A549 treated with AZD9567 at 1 μM for 4 hours (cell line): ENCODE measurements around the gene P2RY6. TPM values are rescaled to one million over a fixed set of nuclear protein-coding genes. Genes with fewer than 3 reads are reported as not detected.

Experiments
- total RNA-seq: library from RNA; stranded (reverse); fragments of 200-300 nt; extraction: Qiagen RNA extraction; gene quantifications from 5 replicates; pipeline ENCODE4 v1.2.3, GENCODE V29; 2022; ENCODE audit not compliant: insufficient read depth

P2RY6 gene, protein sequence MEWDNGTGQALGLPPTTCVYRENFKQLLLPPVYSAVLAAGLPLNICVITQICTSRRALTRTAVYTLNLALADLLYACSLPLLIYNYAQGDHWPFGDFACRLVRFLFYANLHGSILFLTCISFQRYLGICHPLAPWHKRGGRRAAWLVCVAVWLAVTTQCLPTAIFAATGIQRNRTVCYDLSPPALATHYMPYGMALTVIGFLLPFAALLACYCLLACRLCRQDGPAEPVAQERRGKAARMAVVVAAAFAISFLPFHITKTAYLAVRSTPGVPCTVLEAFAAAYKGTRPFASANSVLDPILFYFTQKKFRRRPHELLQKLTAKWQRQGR
- 4.7 to 6.2 TPM (median 5.6 TPM) in 5 replicates for total RNA-seq

DNA sequence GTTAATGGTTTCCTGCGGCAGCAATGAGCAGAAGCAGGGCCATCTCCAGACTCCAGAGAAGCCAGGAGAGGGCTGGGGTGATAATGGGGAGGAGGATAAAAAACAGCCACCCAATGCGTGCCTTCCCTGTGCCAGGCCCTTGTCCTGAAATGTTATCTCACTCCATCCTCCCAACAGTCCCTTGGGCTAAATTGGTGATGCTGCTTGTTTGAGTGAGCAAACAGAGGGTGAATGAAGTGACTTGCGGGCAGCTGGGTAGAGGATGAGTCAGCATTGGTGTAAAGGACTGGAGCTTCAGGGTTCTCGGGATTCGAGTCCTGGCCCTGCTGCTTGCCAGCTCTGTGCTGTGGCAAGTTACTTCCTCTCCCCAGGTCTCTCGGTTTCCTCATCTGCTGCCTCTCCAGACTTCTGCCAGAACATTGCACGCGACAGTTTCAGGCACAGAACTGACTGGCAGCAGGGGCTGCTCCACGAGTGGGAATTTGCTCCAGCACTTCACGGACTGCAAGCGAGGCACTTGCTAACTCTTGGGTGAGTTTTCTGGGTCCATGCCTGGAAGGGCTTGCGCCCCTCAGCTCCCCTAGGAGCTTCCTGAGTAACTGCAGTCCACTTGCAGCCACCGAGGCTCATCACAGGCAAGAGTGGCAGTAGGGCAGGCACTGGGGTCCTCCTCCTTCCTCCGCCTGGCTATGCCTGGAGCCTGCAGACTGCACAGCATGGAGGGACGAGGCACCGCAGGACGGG, at the start of gene P2RY6:
Gene P2RY6, plus strand, starts transcription at position 403 of the 744 bp plus-strand sequence. CDS start 24,181 bp downstream, outside the sequence.

DNA sequence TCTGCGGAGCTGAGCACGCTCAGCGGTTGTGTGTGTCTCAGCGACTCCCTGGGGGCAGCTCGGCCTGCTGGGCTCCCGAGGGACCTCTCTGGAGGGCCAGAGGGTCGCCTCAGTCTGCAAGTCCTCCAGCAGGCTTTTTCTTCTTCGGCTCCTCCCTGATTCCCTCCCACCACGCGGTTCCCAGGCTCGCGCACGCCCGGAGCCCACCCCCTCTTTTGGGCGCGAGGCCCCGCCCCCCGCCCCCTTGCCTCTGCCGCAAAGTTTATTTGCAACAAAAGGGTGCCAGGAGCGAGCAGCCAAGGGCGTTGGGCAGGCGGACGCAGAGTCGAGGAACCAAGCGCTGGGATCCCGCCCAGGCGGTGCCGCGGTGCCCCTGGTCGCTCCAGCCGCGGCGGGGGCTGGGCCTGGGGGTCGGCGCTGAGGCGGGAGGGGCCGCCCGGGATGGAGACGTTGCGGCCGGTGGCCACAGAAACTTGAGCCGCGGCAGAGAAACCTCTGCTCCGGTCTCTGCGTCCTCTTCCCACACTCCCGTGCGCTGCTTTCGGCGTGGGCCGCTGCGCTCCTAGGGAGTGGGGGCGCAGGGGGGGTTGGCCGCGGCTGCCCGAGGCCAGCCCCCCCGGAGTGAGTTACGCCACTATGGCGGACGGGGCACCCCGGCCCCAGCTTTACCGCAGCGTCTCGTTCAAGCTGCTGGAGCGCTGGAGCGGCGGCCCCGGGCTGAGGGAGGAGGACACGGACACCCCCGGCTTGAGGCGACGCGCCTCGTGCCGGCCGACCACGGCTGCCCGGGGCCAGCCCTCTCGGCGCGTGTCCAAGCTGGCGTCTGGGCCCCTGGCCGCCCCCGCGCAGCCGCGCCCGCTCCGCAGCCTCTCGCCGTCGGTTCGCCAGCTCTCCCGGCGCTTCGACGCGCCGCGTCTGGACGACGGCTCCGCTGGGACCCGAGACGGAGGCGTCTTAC, 36.1 kb downstream of the P2RY6 start, which contains the start of gene ARHGEF17:
Gene ARHGEF17, plus strand, starts transcription at position 274 of the 958 bp plus-strand sequence. Its CDS starts 363 bp downstream, at position 637.

Other genes with a start within 250 kb of the P2RY6 start
- gene FCHSD2, start 130.0 kb upstream of the P2RY6 start, total RNA-seq: 8.5 to 41.6 TPM (median 10.0 TPM) in 5 replicates
- 8.8 to 11.5 TPM (median 10.1 TPM) in 5 replicates for gene P2RY2, start 54.1 kb upstream of the P2RY6 start, total RNA-seq
- 8.8 to 15.0 TPM (median 12.9 TPM) in 5 replicates for gene ARHGEF17, start 35.9 kb downstream of the P2RY6 start, total RNA-seq
- gene RELT, start 104.1 kb downstream of the P2RY6 start, total RNA-seq: 8.0 to 12.6 TPM (median 8.9 TPM) in 5 replicates